IMR-90 (cell line): Measurements from ENCODE around the gene CENPU.

Experiments
- BHLHE40 ChIP-seq: fragments of 150-350 bp; IDR thresholded peaks from 2 replicates; pipeline ENCODE4 v1.6.1; 2016; ENCODE audit warnings: mild to moderate bottlenecking, low read depth, low read length
- CEBPB ChIP-seq: IDR thresholded peaks from 2 replicates; pipeline ENCODE4 v1.6.1; 2012; ENCODE audit warnings: low read depth, low read length, improper control_type of control experiment
- CTCF ChIP-seq: conservative IDR thresholded peaks from 2 replicates; pipeline ENCODE4 v1.5.1; 2012; ENCODE audit warnings: mild to moderate bottlenecking, low read depth, low read length, improper control_type of control experiment
- FOS ChIP-seq: fragments of 150-350 bp; IDR thresholded peaks from 2 replicates; pipeline ENCODE4 v1.6.1; 2016; ENCODE audit warnings: low read depth, low read length
- MAZ ChIP-seq: IDR thresholded peaks from 2 replicates; pipeline ENCODE4 v1.6.1; 2012; ENCODE audit warnings: low read depth, mild to moderate bottlenecking, low read length, improper control_type of control experiment, moderate library complexity, borderline replicate concordance
- MXI1 ChIP-seq: IDR thresholded peaks from 2 replicates; pipeline ENCODE4 v1.6.1; 2012; ENCODE audit warnings: low read depth, mild to moderate bottlenecking, low read length, moderate library complexity, borderline replicate concordance
- NFE2L2 ChIP-seq: fragments of 150-350 bp; IDR thresholded peaks from 2 replicates; pipeline ENCODE4 v1.6.1; 2016; ENCODE audit warnings: low read depth, mild to moderate bottlenecking, low read length
- POLR2A ChIP-seq: IDR thresholded peaks from 2 replicates; pipeline ENCODE4 v1.6.1; 2012; ENCODE audit warnings: mild to moderate bottlenecking, low read depth, low read length
- RAD21 ChIP-seq: IDR thresholded peaks from 2 replicates; pipeline ENCODE4 v1.6.1; 2012; ENCODE audit warnings: low read length, improper control_type of control experiment
- RCOR1 ChIP-seq: IDR thresholded peaks from 2 replicates; pipeline ENCODE4 v1.6.1; 2012; ENCODE audit warnings: mild to moderate bottlenecking, low read length, improper control_type of control experiment; ENCODE audit not compliant: insufficient replicate concordance
- RFX5 ChIP-seq: IDR thresholded peaks from 2 replicates; pipeline ENCODE4 v1.8.0; 2012; ENCODE audit warnings: low read depth, mild to moderate bottlenecking, low read length, moderate library complexity
- SMC3 ChIP-seq: fragments of 150-350 bp; IDR thresholded peaks from 2 replicates; pipeline ENCODE4 v1.6.1; 2016; ENCODE audit warnings: low read depth, mild to moderate bottlenecking, antibody characterized with exemption, low read length, moderate library complexity
- TF ChIP-seq, protein P1 (sequence below): fragments of 150-350 bp; IDR thresholded peaks from 2 replicates; pipeline ENCODE4 v1.6.1; 2017; ENCODE audit warnings: mild to moderate bottlenecking, antibody characterized with exemption, low read length, low read depth

DNA sequence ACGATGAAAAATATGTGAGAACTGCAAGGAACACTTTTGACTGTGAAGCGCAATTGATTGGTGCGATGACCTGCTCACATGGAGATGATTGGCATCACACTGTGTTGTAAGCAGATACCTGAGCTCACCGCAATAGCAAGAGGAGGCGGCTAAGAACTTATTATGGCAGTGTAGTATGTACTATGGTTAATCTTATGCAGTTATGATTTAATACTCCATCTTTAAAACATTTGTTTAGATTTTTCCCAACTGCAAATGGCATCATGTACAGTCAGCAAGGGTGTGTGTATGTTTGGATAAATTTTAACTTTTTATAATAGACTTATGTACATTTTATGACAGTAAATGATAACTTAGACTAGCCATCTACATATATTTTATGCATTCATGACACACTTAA, 58.9 kb downstream of the CENPU start:
- no peak for TF ChIP-seq CTCF
- no peak for TF ChIP-seq POLR2A
- no peak for TF ChIP-seq CEBPB
- TF ChIP-seq NFE2L2: no peak
- no peak for TF ChIP-seq RFX5
- TF ChIP-seq, protein P1, sequence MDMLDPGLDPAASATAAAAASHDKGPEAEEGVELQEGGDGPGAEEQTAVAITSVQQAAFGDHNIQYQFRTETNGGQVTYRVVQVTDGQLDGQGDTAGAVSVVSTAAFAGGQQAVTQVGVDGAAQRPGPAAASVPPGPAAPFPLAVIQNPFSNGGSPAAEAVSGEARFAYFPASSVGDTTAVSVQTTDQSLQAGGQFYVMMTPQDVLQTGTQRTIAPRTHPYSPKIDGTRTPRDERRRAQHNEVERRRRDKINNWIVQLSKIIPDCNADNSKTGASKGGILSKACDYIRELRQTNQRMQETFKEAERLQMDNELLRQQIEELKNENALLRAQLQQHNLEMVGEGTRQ: no peak
- TF ChIP-seq MAZ: no peak
- TF ChIP-seq FOS: no peak
- TF ChIP-seq BHLHE40: no peak
- TF ChIP-seq MXI1: no peak
- no peak for TF ChIP-seq RAD21
- no peak for TF ChIP-seq RCOR1
- no peak for TF ChIP-seq SMC3
